Measurements from ENCODE around the gene PTK6.

DNA sequence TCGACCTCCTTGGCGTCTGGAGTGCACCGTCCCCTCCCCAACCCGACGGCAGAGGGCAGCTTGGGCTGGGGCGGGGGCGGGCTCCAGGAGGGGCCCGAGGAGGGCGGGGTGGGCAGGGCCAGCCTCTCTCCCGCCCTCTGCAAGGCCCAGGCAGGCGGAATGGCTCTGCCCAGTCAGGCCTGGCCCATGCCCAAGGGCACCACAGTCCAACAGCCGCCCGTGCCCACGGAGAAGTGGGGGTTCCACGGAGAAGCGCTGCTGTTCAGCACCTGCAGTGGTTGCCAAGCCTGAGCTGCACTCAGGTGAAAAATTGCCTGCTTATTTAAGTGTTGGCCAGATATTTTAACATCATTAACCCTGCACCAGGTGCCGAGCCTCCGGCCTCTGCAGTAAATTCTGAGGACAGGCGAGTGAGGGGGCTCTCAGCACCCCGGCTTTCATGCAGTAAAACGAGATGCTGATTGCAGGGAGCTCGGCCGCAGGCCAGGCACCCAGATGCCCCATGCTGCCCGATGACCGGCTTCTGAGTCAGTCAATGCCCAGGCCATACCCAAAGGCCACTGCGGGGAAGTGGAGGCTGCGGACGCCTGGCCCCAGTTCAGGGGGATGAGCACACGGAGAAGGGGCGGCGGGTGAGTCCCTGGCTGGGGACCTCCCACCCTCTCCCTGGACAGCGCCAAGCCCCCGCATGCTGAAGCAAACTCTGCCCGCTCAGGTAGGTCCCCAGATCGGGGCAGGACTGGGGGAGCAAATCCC lies 10.7 kb upstream of the PTK6 start, which contains the start of gene SRMS:
- TF ChIP-seq, protein P1, sequence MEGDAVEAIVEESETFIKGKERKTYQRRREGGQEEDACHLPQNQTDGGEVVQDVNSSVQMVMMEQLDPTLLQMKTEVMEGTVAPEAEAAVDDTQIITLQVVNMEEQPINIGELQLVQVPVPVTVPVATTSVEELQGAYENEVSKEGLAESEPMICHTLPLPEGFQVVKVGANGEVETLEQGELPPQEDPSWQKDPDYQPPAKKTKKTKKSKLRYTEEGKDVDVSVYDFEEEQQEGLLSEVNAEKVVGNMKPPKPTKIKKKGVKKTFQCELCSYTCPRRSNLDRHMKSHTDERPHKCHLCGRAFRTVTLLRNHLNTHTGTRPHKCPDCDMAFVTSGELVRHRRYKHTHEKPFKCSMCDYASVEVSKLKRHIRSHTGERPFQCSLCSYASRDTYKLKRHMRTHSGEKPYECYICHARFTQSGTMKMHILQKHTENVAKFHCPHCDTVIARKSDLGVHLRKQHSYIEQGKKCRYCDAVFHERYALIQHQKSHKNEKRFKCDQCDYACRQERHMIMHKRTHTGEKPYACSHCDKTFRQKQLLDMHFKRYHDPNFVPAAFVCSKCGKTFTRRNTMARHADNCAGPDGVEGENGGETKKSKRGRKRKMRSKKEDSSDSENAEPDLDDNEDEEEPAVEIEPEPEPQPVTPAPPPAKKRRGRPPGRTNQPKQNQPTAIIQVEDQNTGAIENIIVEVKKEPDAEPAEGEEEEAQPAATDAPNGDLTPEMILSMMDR (IDR thresholded peaks at IDR 0.05) = no peak
- TF ChIP-seq POLR2A (IDR thresholded peaks at IDR 0.05) = no peak
